Naive thymus-derived CD8-positive, alpha-beta T cell (primary cell): ENCODE results near the gene CLIC3. TPM values are rescaled to one million over a fixed set of nuclear protein-coding genes. Genes with fewer than 3 reads are reported as not detected.

ENCODE experiments used
- ATAC-seq, 2 donors: fragments of 150-1000 bp; cut with Tn5 transposase in 1 of 2; sonication (Bioruptor Pico), chemical (Tn5 transposase) in 1 of 2; 1 replicate in 1 of 2; 2 replicates in 1 of 2; pipeline ENCODE4 v1.10.0; 2021; ENCODE audit warnings: mild to moderate bottlenecking in 2 of 2, moderate library complexity in 2 of 2
- POLR2A ChIA-PET: fragments of 350-600 bp; sonication (Branson Sonifier 250); formaldehyde crosslinking; loops from one replicate; lab custom pipeline; 2021; ENCODE audit warnings: antibody characterized with exemption; lab: Charles Lee
- DNase-seq, 10 donors: peaks; one replicate each; pipeline versions ENCODE4 v3.0.0 to v3.0.0-alpha.2; 2020 to 2022
- H3K27ac Mint-ChIP-seq, 10 donors: one replicate each; pipeline ENCODE4 v1.8.0; 2020 to 2022; ENCODE audit warnings: mild to moderate bottlenecking in 10 of 10, mixed read lengths in 10 of 10, moderate library complexity in 4 of 10, inconsistent platforms in 1 of 10
- H3K27me3 Mint-ChIP-seq, 5 donors: one replicate each; pipeline ENCODE4 v1.8.0; 2021 to 2022; ENCODE audit warnings: mixed read lengths in 5 of 5
- H3K36me3 Mint-ChIP-seq, 3 donors: one replicate each; pipeline ENCODE4 v1.8.0; 2020 to 2022; ENCODE audit warnings: mixed read lengths in 3 of 3, mild to moderate bottlenecking in 2 of 3, inconsistent platforms in 1 of 3
- H3K4me1 Mint-ChIP-seq, 4 donors: one replicate each; pipeline ENCODE4 v1.8.0; 2021 to 2022; ENCODE audit warnings: mixed read lengths in 4 of 4
- H3K4me3 Mint-ChIP-seq, 10 donors: one replicate each; pipeline ENCODE4 v1.8.0; 2020 to 2022; ENCODE audit warnings: mild to moderate bottlenecking in 10 of 10, mixed read lengths in 10 of 10, moderate library complexity in 6 of 10, inconsistent platforms in 1 of 10
- H3K9me3 Mint-ChIP-seq, 9 donors: one replicate each; pipeline ENCODE4 v1.8.0; 2020 to 2022; ENCODE audit warnings: mixed read lengths in 9 of 9, mild to moderate bottlenecking in 3 of 9, inconsistent platforms in 1 of 9, moderate library complexity in 1 of 9
- polyA plus RNA-seq, 3 donors: library from polyadenylated mRNA; unstranded; fragments of 300-500 nt; fragmentation: Illumina TruSeq; gene quantifications; one replicate each; pipeline ENCODE4 v1.2.3, GENCODE V29; 2021
- total RNA-seq, 8 experiments: library from RNA in 2 of 8; stranded (reverse) in 2 of 8; gene quantifications; one replicate each; pipeline ENCODE4 v1.2.3 and lab custom pipeline; 2021 to 2026

CLIC3 gene
- total and polyA plus RNA-seq, 5 experiments from 2014 or later, result 7.0 to 30.2 (median 13.5) TPM

DNA sequence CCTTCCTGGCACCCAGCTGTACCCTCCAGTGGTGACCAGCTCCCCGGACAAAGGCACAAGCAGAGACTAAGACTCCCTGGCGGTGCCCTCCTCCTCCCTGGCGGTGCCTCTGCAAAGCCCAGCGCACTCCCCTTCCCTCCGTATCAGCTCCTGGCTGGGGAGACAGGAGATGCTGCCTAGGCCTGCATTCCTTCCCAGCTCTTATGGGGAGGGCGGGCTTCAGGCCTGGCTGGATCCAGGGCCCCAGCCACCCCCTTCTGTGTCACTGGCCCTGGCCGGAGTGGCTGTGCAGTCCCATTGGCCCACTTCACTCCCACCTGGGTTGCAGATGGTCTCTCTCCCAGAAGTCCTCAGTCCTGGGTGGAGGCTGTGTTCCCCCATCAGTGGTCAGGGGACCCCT lies 37.9 kb downstream of the CLIC3 start:
- ATAC-seq, result no peak
- Mint-ChIP-seq H3K36me3 (no peaks in the 10 kb centered on the region), H3K9me3 (peaks cover 0 to 11% (median 0%) of the 10 kb centered on the region in 9 donors), H3K4me3 (peak overlapping the region in 2 of 10 donors; percentile 6 to 39), H3K27me3 (no peaks in the 10 kb centered on the region), H3K4me1 (peaks cover 14 to 65% (median 42%) of the 10 kb centered on the region in 4 donors), H3K27ac (peak overlapping the region in 3 of 10 donors; percentile 6 to 64 (median 37))
- POLR2A ChIA-PET, result interaction anchor here (0.6 to 1.7 kb wide), 4 partner anchors 21 to 118 kb away, joined by 3 to 4 read pairs (median 3); partner anchors contain the start of gene CLIC3
- DNase-seq, result no peak

- Mint-ChIP-seq H3K36me3 (no peaks in the 10 kb centered on the region), H3K4me1 (peaks cover 10 to 59% (median 37%) of the 10 kb centered on the region in 4 donors), H3K9me3 (peaks cover 0 to 11% (median 0%) of the 10 kb centered on the region in 9 donors), H3K27ac (peak overlapping the region in 3 of 10 donors; percentile 38 to 72 (median 64)), H3K4me3 (peak overlapping the region in 1 of 10 donors; percentile 39), H3K27me3 (no peaks in the 10 kb centered on the region)
- no peak for DNase-seq
- POLR2A ChIA-PET, result interaction anchor here (0.6 to 1.7 kb wide), 2 partner anchors 35 to 118 kb away, joined by 3 to 4 read pairs; no protein-coding TSS in a partner anchor
- no peak for ATAC-seq
Measured at GRCh38 chr9:136957901-136958300, 38.5 kb downstream of the CLIC3 start.

- ATAC-seq (no peak), DNase-seq (no peak)
- H3K4me1 Mint-ChIP-seq, result peaks cover 8 to 55% (median 33%) of the 10 kb centered on the region in 4 donors
- no peaks in the 10 kb centered on the region for H3K36me3 Mint-ChIP-seq
- no peak overlapping the region for H3K4me3 Mint-ChIP-seq
- POLR2A ChIA-PET, result no interaction called here
- no peaks in the 10 kb centered on the region for H3K27me3 Mint-ChIP-seq
- no peak overlapping the region for H3K27ac Mint-ChIP-seq
- peaks cover 0 to 11% (median 0%) of the 10 kb centered on the region in 9 donors for H3K9me3 Mint-ChIP-seq
Measured at GRCh38 chr9:136957461-136957860, 38.9 kb downstream of the CLIC3 start.

- Mint-ChIP-seq H3K4me1 (peaks cover 8 to 47% (median 29%) of the 10 kb centered on the region in 4 donors), H3K36me3 (no peaks in the 10 kb centered on the region), H3K27ac (peak overlapping the region in 1 of 10 donors; percentile 75), H3K9me3 (peaks cover 0 to 11% (median 0%) of the 10 kb centered on the region in 9 donors), H3K27me3 (no peaks in the 10 kb centered on the region), H3K4me3 (no peak overlapping the region)
- POLR2A ChIA-PET, result no interaction called here
- no peak for DNase-seq
- ATAC-seq, result no peak
Measured at GRCh38 chr9:136956604-136957003, 39.8 kb downstream of the CLIC3 start.

- DNase-seq, result peak in 1 of 10 donors; percentile 32
- peaks cover 8 to 42% (median 27%) of the 10 kb centered on the region in 4 donors for H3K4me1 Mint-ChIP-seq
- no peaks in the 10 kb centered on the region for H3K27me3 Mint-ChIP-seq
- no peak overlapping the region for H3K4me3 Mint-ChIP-seq
- POLR2A ChIA-PET, result no interaction called here
- no peak for ATAC-seq
- no peaks in the 10 kb centered on the region for H3K36me3 Mint-ChIP-seq
- peaks cover 0 to 11% (median 0%) of the 10 kb centered on the region in 9 donors for H3K9me3 Mint-ChIP-seq
- H3K27ac Mint-ChIP-seq, result peak overlapping the region in 1 of 10 donors; percentile 85
Measured at GRCh38 chr9:136955943-136956335, 40.4 kb downstream of the CLIC3 start.

- POLR2A ChIA-PET, result interaction anchor here (1.2 to 1.8 kb wide), 3 partner anchors 9 to 40 kb away, joined by 4 read pairs; partner anchors contain the start of gene CLIC3
- Mint-ChIP-seq H3K4me1 (peaks cover 8 to 40% (median 24%) of the 10 kb centered on the region in 4 donors), H3K27me3 (no peaks in the 10 kb centered on the region), H3K9me3 (peaks cover 0 to 11% (median 0%) of the 10 kb centered on the region in 9 donors), H3K27ac (peak overlapping the region in 1 of 10 donors; percentile 9), H3K36me3 (no peaks in the 10 kb centered on the region), H3K4me3 (no peak overlapping the region)
- ATAC-seq, result no peak
- DNase-seq, result peak in 1 of 10 donors; percentile 55
Measured at GRCh38 chr9:136955202-136955942, 41.0 kb downstream of the CLIC3 start.

- H3K27me3 Mint-ChIP-seq, result no peaks in the 10 kb centered on the region
- H3K9me3 Mint-ChIP-seq, result peaks cover 0 to 11% (median 0%) of the 10 kb centered on the region in 9 donors
- no peak for ATAC-seq
- peak overlapping the region in 2 of 10 donors; percentile 11 to 32 for H3K27ac Mint-ChIP-seq
- POLR2A ChIA-PET, result interaction anchor here (1.2 to 1.8 kb wide), 3 partner anchors 10 to 41 kb away, joined by 4 read pairs; partner anchors contain the start of gene CLIC3
- no peaks in the 10 kb centered on the region for H3K36me3 Mint-ChIP-seq
- peaks cover 8 to 37% (median 20%) of the 10 kb centered on the region in 4 donors for H3K4me1 Mint-ChIP-seq
- peak in 2 of 10 donors; percentile 3 to 56 for DNase-seq
- no peak overlapping the region for H3K4me3 Mint-ChIP-seq
Measured at GRCh38 chr9:136954270-136955083, 41.9 kb downstream of the CLIC3 start.

DNA sequence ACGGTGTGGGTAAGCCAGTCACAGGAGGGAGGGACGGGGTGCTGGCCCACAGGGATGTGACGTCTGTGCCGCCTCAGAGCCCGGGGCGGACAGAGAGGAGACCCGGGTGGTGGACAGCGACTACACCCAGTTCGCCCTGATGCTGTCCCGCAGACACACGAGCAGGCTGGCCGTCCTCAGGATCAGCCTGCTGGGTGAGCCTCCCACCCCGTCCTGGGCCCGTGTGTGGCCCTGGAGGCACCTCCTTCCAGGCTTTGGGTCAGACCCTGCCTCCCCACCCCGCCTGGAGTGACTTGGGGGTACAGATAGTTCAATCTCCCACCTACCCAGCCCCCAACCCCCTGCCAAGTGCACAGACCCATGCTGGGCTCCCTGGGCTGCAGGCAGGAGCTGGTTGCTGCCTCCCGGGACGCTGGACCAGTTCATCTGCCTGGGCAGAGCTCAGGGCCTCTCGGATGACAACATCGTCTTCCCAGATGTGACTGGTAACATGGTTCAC lies 42.5 kb downstream of the CLIC3 start:
- POLR2A ChIA-PET, result interaction anchor here (1.2 to 1.8 kb wide), 2 partner anchors 16 to 42 kb away, joined by 4 read pairs; partner anchors contain the start of gene CLIC3
- peak overlapping the region in 1 of 10 donors; percentile 43 for H3K27ac Mint-ChIP-seq
- no peak overlapping the region for H3K4me3 Mint-ChIP-seq
- DNase-seq (peak in 1 of 10 donors; percentile 43), ATAC-seq (no peak)
- no peaks in the 10 kb centered on the region for H3K36me3 Mint-ChIP-seq
- peaks cover 0 to 11% (median 0%) of the 10 kb centered on the region in 9 donors for H3K9me3 Mint-ChIP-seq
- H3K4me1 Mint-ChIP-seq, result peaks cover 8 to 31% (median 20%) of the 10 kb centered on the region in 4 donors
- no peaks in the 10 kb centered on the region for H3K27me3 Mint-ChIP-seq

DNA sequence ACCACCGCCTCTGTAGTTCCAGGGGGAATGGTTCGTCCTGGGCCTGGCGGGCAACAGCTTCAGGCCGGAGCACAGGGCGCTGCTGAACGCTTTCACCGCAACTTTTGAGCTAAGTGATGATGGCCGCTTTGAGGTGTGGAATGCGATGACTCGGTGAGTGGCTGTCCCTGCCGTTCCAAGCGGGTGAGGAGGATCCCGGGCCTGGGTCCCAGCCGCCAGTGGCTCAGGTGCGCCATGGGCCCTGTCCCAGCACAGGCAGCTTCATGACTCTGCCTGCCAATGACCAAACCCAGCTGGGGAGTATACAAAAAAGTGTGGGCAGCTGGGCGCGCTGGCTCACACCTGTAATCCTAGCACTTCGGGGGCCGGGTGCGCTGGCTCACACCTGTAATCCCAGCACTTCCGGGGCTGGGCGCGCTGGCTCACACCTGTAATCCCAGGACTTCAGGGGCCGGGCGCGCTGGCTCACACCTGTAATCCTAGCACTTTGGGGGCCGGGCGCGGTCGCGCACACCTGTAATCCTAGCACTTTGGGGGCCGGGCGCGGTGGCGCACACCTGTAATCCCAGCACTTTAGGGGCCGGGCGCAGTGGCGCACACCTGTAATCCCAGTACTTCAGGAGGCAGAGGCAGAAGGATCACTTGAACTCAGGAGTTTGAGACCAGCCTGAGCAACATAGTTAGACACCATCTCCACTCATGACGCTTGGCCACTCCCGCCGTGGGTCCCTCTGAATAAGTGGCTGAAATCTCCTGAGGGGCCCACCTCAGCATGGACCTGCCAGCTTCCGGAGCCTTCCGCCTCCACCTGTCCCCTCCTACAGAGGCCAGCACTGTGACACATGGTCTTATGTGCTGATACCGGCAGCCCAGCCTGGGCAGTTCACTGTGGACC lies 43.2 kb downstream of the CLIC3 start:
- DNase-seq (peak in 2 of 10 donors; percentile 3 to 58), ATAC-seq (no peak)
- H3K9me3 Mint-ChIP-seq, result peaks cover 0 to 11% (median 0%) of the 10 kb centered on the region in 9 donors
- no peaks in the 10 kb centered on the region for H3K36me3 Mint-ChIP-seq
- peak overlapping the region in 2 of 10 donors; percentile 29 to 33 for H3K4me3 Mint-ChIP-seq
- peak overlapping the region in 1 of 10 donors; percentile 18 for H3K27ac Mint-ChIP-seq
- H3K4me1 Mint-ChIP-seq, result peaks cover 8 to 28% (median 21%) of the 10 kb centered on the region in 4 donors
- no peaks in the 10 kb centered on the region for H3K27me3 Mint-ChIP-seq
- POLR2A ChIA-PET, result interaction anchor here (0.6 to 1.6 kb wide), 5 partner anchors 10 to 175 kb away, joined by 3 read pairs; partner anchors contain the start of gene CLIC3

DNA sequence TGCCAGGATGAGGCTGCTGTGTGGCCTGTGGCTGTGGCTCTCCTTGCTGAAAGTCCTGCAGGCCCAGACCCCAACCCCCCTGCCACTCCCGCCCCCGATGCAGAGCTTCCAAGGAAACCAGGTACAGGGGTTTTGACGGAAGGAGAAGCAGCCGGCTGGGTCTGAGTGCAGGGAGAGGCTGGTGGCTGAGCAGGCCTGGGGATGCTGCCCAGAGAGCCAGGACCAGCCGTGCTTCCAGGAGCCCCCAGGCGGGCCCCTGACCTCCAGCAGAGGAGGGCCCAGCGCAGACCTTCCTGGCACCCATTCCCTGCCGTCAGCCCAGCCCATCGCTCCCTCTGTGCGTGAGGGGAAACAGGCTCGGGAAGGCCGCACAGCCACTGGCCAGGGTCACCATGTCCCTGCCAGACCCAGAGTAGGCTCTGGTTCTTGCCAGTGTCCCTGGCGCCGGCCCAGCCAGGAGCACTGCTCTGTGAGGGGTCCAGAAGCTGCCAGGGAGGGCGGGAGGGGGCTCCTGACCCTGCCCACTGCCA lies 44.0 kb downstream of the CLIC3 start:
- no peak overlapping the region for H3K27ac Mint-ChIP-seq
- ATAC-seq (no peak), DNase-seq (peak in 2 of 10 donors; percentile 3 to 51)
- H3K4me1 Mint-ChIP-seq, result peaks cover 8 to 28% (median 20%) of the 10 kb centered on the region in 4 donors
- no peaks in the 10 kb centered on the region for H3K27me3 Mint-ChIP-seq
- no peak overlapping the region for H3K4me3 Mint-ChIP-seq
- peaks cover 0 to 11% (median 0%) of the 10 kb centered on the region in 9 donors for H3K9me3 Mint-ChIP-seq
- H3K36me3 Mint-ChIP-seq, result no peaks in the 10 kb centered on the region
- POLR2A ChIA-PET, result interaction anchor here (0.6 to 1.6 kb wide), 6 partner anchors 11 to 174 kb away, joined by 3 to 4 read pairs (median 3); partner anchors contain the start of gene CLIC3
